Stimulated activated CD4-positive, alpha-beta T cell treated with anti-CD3 and anti-CD28 coated beads, Interleukin-15, amount 100 ng/mL, for 24 hours (primary cell): ENCODE results near the gene MMEL1.
"Not testable (repeated sequence)": the region's sequence is repeated elsewhere in the genome, so short reads cannot be mapped to it uniquely, and the experiment has no call there.

Experiments
- DNase-seq: peaks from one replicate; pipeline ENCODE4 v3.0.0-alpha.2; 2020

The MMEL1 gene, protein sequence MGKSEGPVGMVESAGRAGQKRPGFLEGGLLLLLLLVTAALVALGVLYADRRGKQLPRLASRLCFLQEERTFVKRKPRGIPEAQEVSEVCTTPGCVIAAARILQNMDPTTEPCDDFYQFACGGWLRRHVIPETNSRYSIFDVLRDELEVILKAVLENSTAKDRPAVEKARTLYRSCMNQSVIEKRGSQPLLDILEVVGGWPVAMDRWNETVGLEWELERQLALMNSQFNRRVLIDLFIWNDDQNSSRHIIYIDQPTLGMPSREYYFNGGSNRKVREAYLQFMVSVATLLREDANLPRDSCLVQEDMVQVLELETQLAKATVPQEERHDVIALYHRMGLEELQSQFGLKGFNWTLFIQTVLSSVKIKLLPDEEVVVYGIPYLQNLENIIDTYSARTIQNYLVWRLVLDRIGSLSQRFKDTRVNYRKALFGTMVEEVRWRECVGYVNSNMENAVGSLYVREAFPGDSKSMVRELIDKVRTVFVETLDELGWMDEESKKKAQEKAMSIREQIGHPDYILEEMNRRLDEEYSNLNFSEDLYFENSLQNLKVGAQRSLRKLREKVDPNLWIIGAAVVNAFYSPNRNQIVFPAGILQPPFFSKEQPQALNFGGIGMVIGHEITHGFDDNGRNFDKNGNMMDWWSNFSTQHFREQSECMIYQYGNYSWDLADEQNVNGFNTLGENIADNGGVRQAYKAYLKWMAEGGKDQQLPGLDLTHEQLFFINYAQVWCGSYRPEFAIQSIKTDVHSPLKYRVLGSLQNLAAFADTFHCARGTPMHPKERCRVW

DNA sequence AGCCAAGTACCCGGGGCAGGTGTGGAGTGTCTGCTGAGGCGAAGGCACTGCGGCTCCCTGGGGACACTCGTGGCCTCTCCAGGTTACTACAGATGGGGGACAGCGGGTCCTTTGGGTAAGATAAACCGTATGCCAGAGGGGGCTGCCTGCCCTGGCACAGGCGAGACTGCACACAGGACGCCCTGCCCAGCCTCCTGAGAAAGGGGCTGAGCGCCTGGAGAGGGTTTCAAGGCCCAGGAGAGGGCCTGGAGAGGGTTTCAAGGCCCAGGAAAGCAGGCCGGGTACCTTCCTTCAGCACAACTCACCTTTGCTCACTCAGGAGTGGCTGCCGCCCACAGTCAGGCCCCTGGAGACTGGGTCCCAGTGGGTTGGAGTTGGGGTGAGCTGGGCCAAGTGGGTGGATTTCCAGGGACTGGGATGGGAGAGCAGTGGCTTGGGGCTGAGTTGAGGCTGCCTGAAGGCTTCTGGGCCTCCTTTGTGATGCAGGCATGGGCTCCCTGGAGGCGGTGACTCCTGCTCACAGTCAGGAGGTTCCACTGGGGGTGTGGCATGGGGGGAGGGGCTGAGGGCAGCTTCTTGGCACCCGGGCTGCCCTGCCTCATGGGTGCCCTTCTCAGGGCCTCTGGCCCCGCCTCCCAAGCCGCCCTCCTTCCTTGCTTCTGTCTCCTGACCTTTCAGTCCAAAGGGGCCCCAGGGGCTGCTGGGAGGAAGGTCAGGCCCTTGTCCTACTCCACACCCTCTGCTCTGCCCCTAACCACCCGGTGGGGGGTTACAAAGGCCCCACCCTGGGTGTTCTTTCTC, at the start of gene MMEL1:
Gene MMEL1, minus strand, starts transcription at position 456 of the 801 bp plus-strand sequence. CDS start 3,532 bp downstream, outside the sequence.
- DNase-seq: no peak

DNA sequence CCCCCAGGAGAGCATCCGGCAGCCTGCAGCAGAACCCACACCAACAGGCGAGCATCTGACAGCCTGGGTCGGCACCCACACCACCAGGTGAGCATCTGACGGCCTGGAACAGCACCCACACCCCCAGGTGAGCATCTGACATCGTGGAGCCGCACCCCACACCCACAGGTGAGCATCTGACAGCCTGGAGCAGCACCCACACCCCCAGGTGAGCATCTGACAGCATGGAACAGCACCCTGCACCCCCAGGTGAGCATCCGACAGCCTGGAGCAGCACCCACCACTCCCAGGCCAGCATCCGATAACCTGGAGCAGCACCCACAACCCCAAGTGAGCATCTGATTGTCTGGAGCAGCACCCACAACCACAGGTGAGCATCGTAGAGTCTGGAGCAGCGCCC, 43.9 kb upstream of the MMEL1 start:
- not testable (repeated sequence) for DNase-seq

DNA sequence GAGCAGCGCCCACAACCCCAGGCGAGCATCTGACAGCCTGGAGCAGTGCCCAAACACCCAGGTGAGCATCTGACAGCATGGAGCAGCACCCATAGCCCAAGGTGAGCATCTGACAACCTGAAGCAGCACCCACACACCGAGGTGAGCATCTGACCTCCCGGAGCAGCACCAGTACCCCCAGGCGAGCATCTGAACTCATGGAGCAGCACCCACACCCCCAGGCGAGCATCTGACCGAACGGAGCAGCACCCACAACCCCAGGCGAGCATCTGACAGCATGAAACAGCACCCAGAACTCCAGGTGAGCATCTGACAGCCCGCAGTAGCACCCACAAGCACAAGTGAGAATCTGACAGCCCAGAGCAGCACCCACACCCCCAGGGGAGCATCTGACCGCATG, 38.8 kb upstream of the MMEL1 start:
- DNase-seq: not testable (repeated sequence)

DNA sequence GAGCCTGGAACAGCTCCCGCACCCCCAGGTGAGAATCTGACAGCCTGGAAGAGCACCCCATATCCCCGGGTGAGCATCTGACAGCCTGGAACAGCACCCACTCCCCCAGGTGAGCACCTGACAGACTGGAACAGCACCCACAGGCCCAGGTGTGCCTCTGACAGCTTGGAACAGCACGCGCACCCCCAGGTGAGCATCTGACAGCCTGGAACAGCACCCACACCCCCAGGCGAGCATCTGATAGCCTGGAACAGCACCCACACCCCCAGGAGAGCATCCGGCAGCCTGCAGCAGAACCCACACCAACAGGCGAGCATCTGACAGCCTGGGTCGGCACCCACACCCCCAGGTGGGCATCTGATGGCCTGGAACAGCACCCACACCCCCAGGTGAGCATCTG, 27.0 kb upstream of the MMEL1 start:
- DNase-seq: not testable (repeated sequence)

DNA sequence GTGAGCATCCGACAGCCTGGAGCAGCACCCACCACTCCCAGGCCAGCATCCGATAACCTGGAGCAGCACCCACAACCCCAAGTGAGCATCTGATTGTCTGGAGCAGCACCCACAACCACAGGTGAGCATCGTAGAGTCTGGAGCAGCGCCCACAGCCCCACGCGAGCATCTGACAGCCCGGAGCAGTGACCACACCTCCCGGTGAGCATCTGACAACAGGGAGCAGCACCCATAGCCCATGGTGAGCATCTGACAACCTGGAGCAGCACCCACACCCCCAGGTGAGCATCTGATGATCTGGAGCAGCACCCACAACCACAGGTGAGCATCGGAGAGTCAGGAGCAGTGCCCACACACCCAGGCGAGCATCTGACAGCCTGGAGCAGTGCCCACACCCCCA, 25.1 kb upstream of the MMEL1 start:
- DNase-seq: not testable (repeated sequence)

DNA sequence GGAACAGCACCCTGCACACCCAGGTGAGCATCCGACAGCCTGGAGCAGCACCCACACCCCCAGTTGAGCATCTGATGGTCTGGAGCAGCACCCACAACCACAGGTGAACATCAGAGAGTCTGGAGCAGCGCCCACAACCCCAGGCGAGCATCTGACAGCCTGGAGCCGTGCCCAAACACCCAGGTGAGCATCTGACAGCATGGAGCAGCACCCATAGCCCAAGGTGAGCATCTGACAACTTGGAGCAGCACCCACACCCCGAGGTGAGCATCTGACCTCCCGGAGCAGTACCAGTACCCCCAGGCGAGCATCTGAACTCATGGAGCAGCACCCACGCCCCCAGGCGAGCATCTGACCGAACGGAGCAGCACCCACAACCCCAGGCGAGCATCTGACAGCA, 24.3 kb upstream of the MMEL1 start:
- DNase-seq: not testable (repeated sequence)

DNA sequence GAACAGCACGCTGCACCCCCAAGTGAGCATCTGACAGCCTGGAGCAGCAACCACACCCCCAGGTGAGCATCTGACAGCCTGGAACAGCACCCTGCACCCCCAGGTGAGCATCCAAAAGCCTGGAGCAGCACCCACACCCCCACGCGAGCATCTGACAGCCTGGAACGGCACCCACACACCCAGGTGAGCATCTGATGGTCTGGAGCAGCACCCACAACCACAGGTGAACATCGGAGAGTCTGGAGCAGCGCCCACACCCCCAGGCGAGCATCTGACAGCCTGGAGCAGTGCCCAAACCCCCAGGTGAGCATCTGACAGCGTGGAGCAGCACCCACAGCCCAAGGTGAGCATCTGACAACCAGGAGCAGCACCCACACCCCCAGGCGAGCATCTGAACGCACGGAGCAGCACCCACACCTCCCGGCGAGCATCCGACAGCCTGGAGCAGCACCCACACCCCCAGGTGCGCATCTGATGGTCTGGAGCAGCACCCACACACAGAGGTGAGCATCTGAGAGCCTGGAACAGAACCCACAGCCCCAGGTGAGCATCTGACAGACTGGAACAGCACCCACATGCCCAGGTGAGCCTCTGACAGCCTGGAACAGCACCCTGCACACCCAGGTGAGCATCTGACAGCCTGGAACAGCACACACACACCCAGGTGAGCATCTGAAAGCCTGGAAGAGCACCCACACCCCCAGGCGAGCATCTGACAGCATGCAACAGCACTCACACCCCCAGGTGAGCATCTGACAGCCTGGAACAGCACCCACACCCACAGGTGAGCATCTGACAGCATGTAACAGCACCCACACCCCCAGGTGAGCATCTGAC, 23.0 kb upstream of the MMEL1 start:
- DNase-seq: not testable (repeated sequence)

DNA sequence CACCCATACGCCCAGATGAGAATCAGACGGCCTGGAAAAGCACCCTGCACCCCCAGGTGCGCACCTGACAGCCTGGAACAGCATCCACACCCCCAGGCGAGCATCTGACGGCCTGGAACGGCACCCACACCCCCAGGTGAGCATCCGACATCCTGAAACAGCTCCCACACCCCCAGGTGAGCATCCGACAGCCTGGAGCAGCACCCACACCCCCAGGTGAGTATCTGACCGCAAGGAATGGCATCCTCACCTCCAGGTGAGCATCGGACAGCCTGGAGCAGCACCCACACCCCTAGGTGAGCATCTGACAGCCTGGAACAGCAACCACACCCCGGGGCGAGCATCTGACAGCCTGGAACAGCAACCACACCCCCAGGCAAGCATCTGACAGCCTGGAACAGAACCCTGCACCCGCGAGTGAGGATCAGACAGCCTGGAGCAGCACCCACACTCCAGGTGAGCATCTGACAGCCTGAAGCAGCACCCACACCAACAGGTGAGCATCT, 21.7 kb upstream of the MMEL1 start:
- DNase-seq: not testable (repeated sequence)

DNA sequence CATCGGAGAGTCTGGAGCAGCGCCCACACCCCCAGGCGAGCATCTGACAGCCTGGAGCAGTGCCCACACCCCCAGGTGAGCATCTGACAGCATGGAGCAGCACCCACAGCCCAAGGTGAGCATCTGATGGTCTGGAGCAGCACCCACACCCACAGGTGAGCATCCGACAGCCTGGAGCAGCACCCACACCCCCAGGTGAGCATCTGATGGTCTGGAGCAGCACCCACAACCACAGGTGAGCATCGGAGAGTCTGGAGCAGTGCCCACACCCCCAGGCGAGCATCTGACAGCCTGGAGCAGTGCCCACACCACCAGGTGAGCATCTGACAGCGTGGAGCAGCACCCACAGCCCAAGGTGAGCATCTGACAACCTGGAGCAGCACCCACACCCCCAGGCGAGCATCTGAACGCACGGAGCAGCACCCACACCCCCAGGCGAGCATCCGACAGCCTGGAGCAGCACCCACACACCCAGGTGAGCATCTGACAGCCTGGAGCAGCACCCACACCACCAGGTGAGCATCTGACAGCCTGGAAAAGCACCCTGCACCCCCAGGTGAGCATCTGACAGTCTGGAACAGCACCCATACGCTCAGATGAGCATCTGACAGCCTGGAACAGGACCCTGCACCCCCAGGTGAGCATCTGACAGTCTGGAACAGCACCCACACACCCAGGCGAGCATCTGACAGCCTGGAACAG, 21.1 kb upstream of the MMEL1 start:
- DNase-seq: peak; percentile 20

DNA sequence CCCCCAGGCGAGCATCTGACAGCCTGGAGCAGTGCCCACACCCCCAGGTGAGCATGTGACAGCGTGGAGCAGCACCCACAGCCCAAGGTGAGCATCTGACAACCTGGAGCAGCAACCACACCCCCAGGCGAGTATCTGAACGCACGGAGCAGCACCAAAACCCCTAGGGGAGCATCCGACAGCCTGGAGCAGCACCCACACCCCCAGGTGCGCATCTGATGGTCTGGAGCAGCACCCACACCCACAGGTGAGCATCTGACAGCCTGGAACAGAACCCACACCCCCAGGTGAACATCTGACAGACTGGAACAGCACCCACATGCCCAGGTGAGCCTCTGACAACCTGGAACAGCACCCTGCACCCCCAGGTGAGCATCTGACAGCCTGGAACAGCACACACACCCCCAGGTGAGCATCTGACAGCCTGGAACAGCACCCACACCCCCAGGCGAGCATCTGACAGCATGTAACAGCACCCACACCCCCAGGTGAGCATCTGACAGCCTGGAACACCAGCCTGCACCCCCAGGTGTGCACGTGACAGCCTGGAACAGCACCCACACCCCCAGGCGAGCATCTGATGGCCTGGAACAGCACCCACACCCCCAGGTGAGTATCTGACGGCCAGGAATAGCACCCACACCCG, 20.2 kb upstream of the MMEL1 start:
- not testable (repeated sequence) for DNase-seq

DNA sequence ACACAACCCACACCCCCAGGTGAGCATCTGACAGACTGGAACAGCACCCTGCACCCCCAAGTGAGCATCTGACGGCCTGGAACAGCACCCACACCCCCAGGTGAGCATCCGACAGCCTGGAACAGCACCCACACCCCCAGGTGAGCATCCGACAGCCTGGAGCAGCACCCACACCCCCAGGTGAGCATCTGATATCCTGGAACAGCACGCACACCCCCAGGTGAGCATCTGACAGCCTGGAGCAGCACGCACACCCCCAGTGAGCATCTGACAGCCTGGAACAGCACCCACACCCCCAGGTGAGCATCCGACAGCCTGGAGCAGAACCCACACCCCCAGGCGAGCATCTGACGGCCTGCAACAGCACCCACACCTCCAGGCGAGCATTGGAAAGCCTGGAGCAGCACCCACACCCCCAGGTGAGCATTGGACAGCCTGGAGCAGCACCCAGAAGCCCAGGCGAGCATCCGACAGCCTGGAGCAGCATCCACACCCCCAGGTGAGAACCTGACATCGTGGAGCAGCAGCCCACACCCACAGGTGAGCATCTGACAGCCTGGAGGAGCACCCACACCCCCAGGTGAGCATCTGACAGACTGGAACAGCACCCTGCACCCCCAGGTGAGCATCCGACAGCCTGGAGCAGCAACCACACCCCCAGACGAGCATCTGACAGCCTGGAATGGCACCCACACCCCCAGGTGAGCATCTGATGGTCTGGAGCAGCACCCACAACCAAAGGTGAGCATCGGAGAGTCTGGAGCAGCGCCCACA, 19.5 kb upstream of the MMEL1 start:
- DNase-seq: not testable (repeated sequence)

DNA sequence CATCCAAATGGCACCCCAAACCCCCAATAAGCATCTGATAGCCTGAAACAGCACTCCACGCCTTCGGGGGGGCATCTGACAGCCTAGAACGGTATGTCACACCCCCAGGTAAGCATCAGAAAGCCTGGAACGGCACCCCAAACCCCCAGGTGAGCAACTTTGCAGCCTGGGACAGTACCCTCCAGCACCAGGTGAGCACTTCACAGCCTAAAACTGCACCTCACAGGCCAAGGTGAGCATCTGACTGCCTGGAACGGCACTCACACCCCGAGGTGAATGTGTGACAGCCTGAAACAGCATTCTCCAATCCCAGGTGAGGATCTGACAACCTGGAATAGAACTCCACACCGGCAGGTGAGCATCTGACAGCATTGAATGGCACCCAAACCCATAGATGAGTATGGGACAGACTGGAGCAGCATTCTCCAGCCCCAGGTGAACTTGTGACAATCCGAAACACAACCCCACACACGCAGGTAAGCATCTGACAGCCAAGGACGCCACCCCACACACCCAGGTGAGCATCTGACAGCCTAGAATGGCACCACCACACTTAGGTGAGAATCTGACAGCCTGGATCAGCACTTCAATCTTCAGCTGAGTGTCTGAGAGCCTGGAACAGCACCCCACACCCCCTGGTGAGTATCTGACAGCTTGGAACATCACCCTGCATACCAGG, 18.3 kb upstream of the MMEL1 start:
- no peak for DNase-seq

DNA sequence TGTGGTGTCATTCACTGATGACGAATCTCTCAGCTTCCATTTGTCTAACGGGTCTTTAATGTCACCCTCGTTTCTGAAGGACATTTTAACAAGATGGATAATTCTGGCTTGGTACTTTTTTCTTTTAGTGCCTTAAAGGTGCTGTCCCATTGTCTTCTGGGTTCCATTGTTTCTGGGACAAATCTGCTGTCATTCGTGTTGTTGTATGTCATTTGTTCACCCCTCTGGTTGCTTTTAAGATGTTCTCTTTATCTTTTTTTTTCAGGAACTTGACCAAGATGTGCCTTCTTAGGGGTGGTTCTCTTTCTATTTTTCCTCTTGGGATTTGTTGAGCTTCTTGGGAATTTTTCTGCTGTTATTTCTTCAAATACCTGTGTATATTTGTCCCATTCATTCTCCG, 14.0 kb upstream of the MMEL1 start:
- no peak for DNase-seq

DNA sequence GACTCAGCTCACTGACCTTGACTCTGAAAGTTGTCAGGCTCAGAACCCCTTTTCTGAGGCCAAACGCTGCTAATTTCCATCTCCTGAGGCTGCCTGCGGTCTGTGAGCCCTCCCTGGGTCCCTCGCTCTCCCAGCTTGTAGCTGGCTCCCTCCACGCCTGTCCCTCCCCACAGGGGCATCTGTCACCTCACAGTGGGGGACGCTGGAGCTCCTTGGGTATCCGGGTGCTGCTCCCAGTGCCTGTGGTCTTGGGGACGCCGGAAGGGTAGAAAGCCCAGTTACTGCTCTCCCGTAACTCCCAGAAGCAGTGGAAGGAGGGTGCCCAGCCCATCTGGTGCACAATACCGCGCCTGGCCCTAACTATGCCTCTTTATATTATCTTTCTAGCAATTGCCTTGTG, 13.0 kb upstream of the MMEL1 start:
- DNase-seq: no peak

DNA sequence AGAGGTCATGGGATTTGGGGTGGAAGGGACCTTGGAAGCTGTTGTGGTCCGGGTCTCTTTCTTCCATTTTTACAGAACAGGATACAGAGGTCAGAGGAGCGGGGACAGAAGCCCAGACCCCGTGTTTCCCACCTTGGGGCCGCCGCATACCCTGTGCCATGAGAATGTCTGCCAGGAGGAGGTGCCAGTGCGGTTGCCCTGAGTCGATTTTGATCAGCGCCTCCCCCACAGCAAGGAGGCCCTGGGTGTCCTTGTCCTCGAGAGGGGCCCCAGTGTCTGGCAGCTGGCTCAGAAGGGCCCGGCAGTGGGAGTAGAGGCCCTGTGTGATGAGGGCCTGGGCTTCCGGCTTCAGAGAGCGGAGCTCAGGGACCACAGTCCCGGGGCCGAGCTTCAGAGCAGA, 12.3 kb upstream of the MMEL1 start:
- no peak for DNase-seq

DNA sequence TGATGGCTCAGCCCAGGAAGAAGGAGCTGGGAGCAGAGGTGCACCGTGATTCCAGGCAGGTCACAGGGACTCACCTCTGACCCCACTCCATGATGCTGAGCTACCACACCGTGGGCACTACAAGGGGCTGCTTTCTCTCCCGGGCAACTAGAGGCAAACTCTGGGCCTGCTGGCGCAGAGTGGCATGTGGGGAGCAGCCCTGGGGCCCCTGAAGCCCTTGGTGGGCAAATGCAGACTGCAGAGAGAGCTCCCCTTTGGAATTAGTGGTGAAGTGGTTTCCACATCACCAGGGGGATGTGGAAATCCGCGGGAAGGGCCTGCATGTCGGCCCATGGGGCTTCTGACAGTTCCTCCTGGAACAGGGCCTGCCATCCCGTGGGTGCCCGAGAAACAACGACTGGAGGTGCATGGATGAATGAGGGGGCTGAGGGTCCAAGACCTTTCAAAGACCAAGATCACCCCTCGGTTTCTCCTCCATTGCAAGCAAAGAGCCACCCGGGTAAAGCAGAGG, 11.8 kb upstream of the MMEL1 start:
- no peak for DNase-seq

DNA sequence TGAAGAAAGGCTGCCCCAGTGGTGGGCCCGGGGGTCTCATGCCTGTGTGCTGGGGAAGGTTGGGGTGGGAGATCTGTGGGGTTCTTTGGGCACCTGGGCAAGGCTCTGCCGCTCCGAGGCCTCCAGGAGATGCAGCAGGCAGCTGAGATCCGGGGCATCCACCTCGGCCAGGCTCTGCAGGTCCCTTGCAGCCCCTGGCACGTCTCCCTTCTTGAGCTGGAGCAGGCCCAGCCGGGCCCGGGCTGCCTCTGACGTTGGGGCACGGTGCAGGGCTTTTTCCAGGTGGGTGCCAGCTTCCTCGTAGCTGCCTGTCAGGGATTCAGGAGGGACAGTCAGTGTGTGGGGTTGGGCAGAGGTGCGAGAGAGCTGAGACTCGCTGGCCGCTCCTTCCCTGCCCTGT, 11.4 kb upstream of the MMEL1 start:
- no peak for DNase-seq

DNA sequence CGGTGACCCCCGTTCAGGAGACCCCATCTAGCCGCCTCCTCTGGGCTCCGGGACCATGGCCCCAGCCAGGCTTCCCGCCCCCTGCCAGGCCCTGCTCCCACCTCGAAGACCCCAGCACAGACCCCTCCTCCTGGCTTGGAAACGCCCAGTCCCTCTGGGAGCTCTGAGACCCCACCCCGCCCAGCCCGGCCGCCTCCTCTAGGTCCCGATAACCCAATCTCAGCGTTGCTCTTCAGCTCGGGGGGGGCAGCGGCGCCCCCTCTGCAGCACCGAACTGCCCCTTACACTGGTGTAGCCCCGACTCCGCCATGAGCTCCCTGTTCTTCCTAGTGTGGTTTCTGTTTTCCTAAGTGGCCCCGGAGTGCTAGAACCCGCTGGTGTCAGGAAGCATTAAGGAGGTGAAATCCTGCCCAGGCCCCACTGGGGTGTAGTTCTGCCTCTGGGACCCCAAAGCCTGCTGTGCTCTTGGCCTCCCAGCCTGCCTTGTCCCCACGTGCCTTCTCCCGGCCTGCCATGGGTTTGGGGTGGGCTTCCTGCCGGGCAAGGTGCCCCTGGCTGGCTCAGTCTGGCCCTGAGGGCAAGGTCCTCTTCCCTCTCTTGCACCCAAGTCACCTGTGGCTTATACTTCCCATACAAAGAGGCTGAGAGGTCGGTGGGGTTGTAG, 10.7 kb upstream of the MMEL1 start:
- no peak for DNase-seq
